ENCODE measurements around the gene MIB2. TPM values are rescaled to one million over a fixed set of nuclear protein-coding genes. Genes with fewer than 3 reads are reported as not detected.

MIB2 gene
- total and polyA plus RNA-seq, 8 donors, result 21.5 to 871 (median 137) TPM

DNA sequence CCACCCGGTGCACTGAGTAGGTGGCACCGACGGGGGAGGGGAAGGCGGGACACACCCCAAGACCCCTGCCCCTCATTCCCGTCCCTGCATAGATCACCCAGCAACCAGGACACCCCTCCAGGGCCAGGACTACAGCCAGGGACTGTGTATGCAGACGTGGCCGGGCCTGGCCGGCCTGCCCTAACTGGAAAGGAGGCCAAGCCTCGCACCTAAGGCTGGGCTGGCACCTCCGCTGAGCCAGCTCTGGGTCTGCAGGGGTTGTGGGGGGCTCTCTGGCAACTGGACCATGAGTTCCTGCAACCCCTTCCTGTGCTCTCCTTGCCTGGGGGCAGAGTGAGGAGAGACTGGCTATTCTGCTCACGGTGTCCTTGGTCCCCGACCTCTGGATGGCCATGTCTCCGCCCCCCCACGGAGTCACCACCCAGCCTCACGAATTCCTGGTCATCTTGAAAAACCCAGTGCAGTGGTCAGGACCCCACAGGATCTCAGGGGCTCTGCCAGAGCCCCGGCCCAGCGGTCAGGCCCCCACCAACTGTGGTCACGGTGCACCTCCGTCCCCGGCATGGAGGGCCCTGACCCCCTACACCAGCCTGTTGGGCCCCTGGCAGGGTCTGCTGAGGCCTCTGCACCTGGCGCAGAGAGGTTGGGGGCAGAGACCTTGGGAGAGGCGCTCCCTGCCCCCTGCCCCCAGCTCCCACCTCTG, 14.3 kb upstream of the MIB2 start:
- intact Hi-C loops (cut with DNase I; ENCODE audit: low total_unique reads), result no loop called here
- H3K4me3 ChIP-seq, result peak overlapping the region in 2 of 4 donors; percentile 45 to 57

DNA sequence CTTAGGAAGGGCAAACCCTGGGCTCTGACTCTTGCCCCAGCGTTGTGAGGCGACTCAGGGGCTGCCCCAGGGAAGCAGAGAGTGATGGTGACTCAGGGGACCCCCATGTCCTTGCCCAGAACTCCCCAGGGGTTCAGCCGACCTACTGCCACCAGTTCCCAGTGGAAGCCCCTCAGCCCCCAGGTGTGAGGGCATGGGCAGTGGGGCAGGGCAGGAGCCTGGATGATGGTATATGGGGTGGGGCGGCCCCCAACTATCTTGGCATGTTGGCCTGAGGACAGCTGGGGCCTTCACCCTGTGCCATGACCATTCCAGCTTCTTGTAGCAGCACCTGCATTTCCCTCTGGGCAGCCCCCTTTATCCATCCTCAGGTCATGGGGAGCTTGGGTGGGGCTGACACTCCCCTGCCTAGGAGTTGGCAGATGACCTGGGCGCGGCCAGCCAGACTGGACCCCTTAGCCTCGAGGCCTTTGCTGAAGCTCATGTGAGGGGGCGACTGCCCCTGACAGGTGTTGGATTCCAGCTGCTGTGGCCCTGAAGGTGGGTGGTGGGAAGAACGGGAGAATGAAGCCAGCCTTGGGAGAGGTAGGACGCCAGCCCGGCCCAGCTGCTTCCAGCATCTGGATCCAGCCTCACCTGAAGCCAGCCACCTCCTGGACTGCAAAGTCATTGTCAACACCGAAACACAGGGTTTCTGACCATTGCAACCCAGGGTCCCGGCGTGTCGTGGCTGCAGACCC, 13.6 kb upstream of the MIB2 start:
- no peak overlapping the region for H3K4me3 ChIP-seq
- peaks cover 13 to 35% (median 20%) of the 10 kb centered on the region in 4 donors for H3K4me1 ChIP-seq
- H3K36me3 ChIP-seq, result no peaks in the 10 kb centered on the region
- H3K27me3 ChIP-seq, result peaks cover 13 to 81% (median 41%) of the 10 kb centered on the region in 3 donors
- no peak overlapping the region for H3K27ac ChIP-seq
- DNase-seq, result no peak
- no peaks in the 10 kb centered on the region for H3K9me3 ChIP-seq
- no peak for TF ChIP-seq POLR2AphosphoS5 (IDR thresholded peaks at IDR 0.05)
- TF ChIP-seq, protein P1, sequence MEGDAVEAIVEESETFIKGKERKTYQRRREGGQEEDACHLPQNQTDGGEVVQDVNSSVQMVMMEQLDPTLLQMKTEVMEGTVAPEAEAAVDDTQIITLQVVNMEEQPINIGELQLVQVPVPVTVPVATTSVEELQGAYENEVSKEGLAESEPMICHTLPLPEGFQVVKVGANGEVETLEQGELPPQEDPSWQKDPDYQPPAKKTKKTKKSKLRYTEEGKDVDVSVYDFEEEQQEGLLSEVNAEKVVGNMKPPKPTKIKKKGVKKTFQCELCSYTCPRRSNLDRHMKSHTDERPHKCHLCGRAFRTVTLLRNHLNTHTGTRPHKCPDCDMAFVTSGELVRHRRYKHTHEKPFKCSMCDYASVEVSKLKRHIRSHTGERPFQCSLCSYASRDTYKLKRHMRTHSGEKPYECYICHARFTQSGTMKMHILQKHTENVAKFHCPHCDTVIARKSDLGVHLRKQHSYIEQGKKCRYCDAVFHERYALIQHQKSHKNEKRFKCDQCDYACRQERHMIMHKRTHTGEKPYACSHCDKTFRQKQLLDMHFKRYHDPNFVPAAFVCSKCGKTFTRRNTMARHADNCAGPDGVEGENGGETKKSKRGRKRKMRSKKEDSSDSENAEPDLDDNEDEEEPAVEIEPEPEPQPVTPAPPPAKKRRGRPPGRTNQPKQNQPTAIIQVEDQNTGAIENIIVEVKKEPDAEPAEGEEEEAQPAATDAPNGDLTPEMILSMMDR (IDR thresholded peaks at IDR 0.05), result no peak
- TF ChIP-seq EP300 (IDR thresholded peaks at IDR 0.05), result no peak
- TF ChIP-seq POLR2A (IDR thresholded peaks at IDR 0.05), result no peak
- WGBS, 5 donors, result 83 to 96% (median 87%) methylated on average over 3 to 15 of the region's 15 CpGs
- intact Hi-C loops (cut with DNase I; ENCODE audit: low total_unique reads), result no loop called here

More for the DNA sequence above, 14.3 kb upstream of the MIB2 start:
- DNase-seq, result no peak
- Histone ChIP-seq H3K36me3 (no peaks in the 10 kb centered on the region), H3K27ac (no peak overlapping the region), H3K9me3 (no peaks in the 10 kb centered on the region), H3K27me3 (peaks cover 13 to 88% (median 41%) of the 10 kb centered on the region in 3 donors), H3K4me1 (peaks cover 13 to 35% (median 20%) of the 10 kb centered on the region in 4 donors)
- TF ChIP-seq POLR2AphosphoS5 (IDR thresholded peaks at IDR 0.05) (no peak), EP300 (IDR thresholded peaks at IDR 0.05) (no peak), POLR2A (IDR thresholded peaks at IDR 0.05) (no peak)
- TF ChIP-seq, protein P1 (IDR thresholded peaks at IDR 0.05), result no peak
- WGBS, 5 donors, result 66 to 82% (median 73%) methylated on average over 10 to 22 of the region's 22 CpGs

DNA sequence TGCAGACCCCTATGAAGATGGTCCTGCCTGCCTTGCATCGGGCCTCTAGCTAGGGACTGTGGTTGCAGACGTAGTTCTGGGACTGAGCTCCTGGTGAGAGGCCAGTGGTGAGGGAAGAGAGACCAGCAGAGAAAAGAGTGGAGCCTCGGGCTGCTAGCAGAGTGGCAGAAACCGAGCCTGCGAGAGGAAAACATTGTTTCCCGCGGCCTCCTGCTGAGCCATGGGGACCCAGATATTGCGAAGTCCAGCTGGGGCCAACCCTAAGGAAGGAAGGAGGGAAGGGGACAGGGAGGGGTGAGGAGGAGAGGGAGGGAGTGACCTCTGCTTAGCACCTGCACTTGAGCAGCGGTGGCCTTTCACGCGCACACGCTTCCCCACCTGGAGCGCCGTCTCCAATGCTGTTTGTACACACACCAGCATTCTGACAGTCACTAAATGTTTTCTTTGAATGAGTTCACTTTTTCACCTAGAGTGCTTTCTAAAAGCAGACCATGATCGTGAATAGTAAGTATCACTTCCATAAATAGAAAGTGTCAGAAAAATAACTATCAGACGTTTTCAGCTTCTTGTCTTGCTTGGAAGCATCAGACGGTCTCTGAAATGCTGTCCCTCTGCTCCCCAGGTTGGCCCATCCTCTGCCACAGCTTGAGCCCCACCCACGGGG, 12.9 kb upstream of the MIB2 start:
- 39 to 58% (median 51%) methylated on average over 17 to 18 of the region's 18 CpGs for WGBS, 5 donors
- Histone ChIP-seq H3K27me3 (peaks cover 13 to 73% (median 35%) of the 10 kb centered on the region in 3 donors), H3K9me3 (no peaks in the 10 kb centered on the region), H3K27ac (no peak overlapping the region), H3K4me1 (peaks cover 13 to 32% (median 18%) of the 10 kb centered on the region in 4 donors), H3K36me3 (no peaks in the 10 kb centered on the region), H3K4me3 (no peak overlapping the region)
- no peak for DNase-seq
- TF ChIP-seq POLR2AphosphoS5 (IDR thresholded peaks at IDR 0.05), result no peak
- TF ChIP-seq POLR2A (IDR thresholded peaks at IDR 0.05), result no peak
- TF ChIP-seq, protein P1 (IDR thresholded peaks at IDR 0.05), result no peak
- TF ChIP-seq EP300 (IDR thresholded peaks at IDR 0.05), result no peak
- intact Hi-C loops (cut with DNase I; ENCODE audit: low total_unique reads), result no loop called here

DNA sequence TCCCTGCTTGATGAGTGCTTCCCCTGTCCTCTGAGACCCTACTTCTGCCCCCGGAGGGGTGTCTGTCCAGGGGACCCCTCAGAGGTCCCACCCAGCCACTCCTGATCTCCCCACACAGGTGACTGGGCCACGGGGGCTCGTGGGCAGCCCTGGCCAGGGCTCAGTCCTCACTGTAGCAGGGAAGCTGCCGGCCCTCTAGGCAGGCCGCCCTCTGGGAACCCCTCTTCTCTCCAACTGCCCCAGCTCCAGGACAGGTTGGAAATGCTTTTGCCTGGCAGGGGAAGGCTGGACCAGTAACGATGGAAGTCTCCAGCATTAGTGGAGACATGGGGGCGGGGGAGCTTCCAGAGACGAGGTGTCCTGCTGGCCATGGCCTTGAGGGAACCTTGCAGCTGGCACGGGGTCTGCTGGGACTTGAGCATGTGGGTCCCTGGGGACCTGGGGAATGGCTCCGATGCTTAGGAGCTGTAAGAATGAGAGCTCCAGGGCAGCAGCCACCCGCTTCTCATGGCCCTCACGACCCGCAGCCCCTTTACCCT, 12.3 kb upstream of the MIB2 start:
- H3K9me3 ChIP-seq, result no peaks in the 10 kb centered on the region
- no peak overlapping the region for H3K27ac ChIP-seq
- peaks cover 13 to 26% (median 16%) of the 10 kb centered on the region in 4 donors for H3K4me1 ChIP-seq
- peaks cover 13 to 67% (median 29%) of the 10 kb centered on the region in 3 donors for H3K27me3 ChIP-seq
- DNase-seq, result no peak
- no peak overlapping the region for H3K4me3 ChIP-seq
- intact Hi-C loops (cut with DNase I; ENCODE audit: low total_unique reads), result no loop called here
- TF ChIP-seq, protein P1 (IDR thresholded peaks at IDR 0.05), result no peak
- no peak for TF ChIP-seq EP300 (IDR thresholded peaks at IDR 0.05)
- H3K36me3 ChIP-seq, result no peaks in the 10 kb centered on the region
- 67 to 80% (median 72%) methylated on average over 11 to 13 of the region's 13 CpGs for WGBS, 5 donors

Measured in stomach (tissue), 9 donors.